SK-N-SH (cell line): Measurements from ENCODE around the gene ZNF697. TPM values are rescaled to one million over a fixed set of nuclear protein-coding genes. Genes with fewer than 3 reads are reported as not detected.

Experiments
- CTCF ChIA-PET: fragments of 300-600, 350-600 bp; formaldehyde crosslinking; extraction: SDS; loops from one replicate; lab custom pipeline; 2021; lab: Yijun Ruan, JAX
- POLR2A ChIA-PET: fragments of 350-600 bp; sonication (Branson Sonifier 250); formaldehyde crosslinking; extraction: SDS; loops from one replicate; lab custom pipeline; 2020; ENCODE audit warnings: antibody characterized with exemption, inconsistent platforms; lab: Yijun Ruan, JAX
- DNase-seq: peaks from one replicate; pipeline ENCODE4 v3.0.0; 2012
- H2AFZ ChIP-seq: fragments of 200-600 bp; sonication (generic); 2 replicates; pipeline ENCODE4 v1.8.1; 2016; ENCODE audit warnings: antibody characterized with exemption, mild to moderate bottlenecking, low read depth
- H3F3A ChIP-seq: fragments of 200-600 bp; sonication (generic); replicated peaks from 2 replicates; pipeline ENCODE3; 2016; ENCODE audit warnings: antibody characterized with exemption, mild to moderate bottlenecking; ENCODE audit not compliant: insufficient read depth
- H3K27ac ChIP-seq, 2 experiments: fragments of 200-500 bp in 1 of 2; fragments of 200-600 bp in 1 of 2; sonication (Bioruptor generic) in 1 of 2; sonication (generic), shearing (Covaris generic) in 1 of 2; 2 replicates each; pipeline versions ENCODE4 v1.5.1 to v1.6.1; 2014 to 2016; ENCODE audit warnings: low read depth in 2 of 2, inconsistent platforms in 1 of 2, low read length in 1 of 2, mild to moderate bottlenecking in 1 of 2, mixed read lengths in 1 of 2
- H3K27me3 ChIP-seq: fragments of 200-600 bp; sonication (generic), shearing (Covaris generic); 2 replicates; pipeline ENCODE4 v1.6.1; 2016; ENCODE audit warnings: mixed run types; ENCODE audit not compliant: insufficient read depth
- H3K36me3 ChIP-seq, 2 experiments: fragments of 200-500 bp in 1 of 2; fragments of 200-600 bp in 1 of 2; sonication (Bioruptor generic) in 1 of 2; sonication (generic) in 1 of 2; replicated peaks in 1 of 2; 2 replicates each; pipeline versions ENCODE3 to v1.5.1; 2014 to 2016; ENCODE audit warnings: low read length in 1 of 2, mild to moderate bottlenecking in 1 of 2; ENCODE audit not compliant: insufficient read depth in 2 of 2, control insufficient read depth in 1 of 2
- H3K4me1 ChIP-seq, 2 experiments: fragments of 200-500 bp in 1 of 2; fragments of 200-600 bp in 1 of 2; sonication (Bioruptor generic) in 1 of 2; sonication (generic), shearing (Covaris generic) in 1 of 2; 2 replicates each; pipeline versions ENCODE4 v1.5.1 to v1.6.1; 2014 to 2016; ENCODE audit warnings: low read depth in 1 of 2, low read length in 1 of 2, mixed run types in 1 of 2; ENCODE audit not compliant: insufficient read depth in 2 of 2, control insufficient read depth in 1 of 2
- H3K4me2 ChIP-seq: fragments of 200-600 bp; sonication (generic), shearing (Covaris generic); 2 replicates; pipeline ENCODE4 v1.6.1; 2017; ENCODE audit warnings: mixed run types
- H3K4me3 ChIP-seq, 2 experiments: fragments of 200-500 bp in 1 of 2; fragments of 200-600 bp in 1 of 2; sonication (Bioruptor generic) in 1 of 2; sonication (generic), shearing (Covaris generic) in 1 of 2; 2 replicates each; pipeline versions ENCODE4 v1.5.1 to v1.8.1; 2014 to 2016; ENCODE audit warnings: low read depth in 2 of 2, inconsistent platforms in 1 of 2, low read length in 1 of 2, mild to moderate bottlenecking in 1 of 2, mixed read lengths in 1 of 2, moderate library complexity in 1 of 2
- H3K79me2 ChIP-seq: fragments of 200-600 bp; sonication (generic); 2 replicates; pipeline ENCODE4 v1.8.1; 2017; ENCODE audit warnings: mild to moderate bottlenecking; ENCODE audit not compliant: insufficient read depth
- H3K9ac ChIP-seq: fragments of 200-600 bp; sonication (generic); 2 replicates; pipeline ENCODE4 v1.6.1; 2017; ENCODE audit warnings: mixed run types
- H3K9me2 ChIP-seq: fragments of 200-600 bp; sonication (generic); 2 replicates; pipeline ENCODE4 v1.6.1; 2017; ENCODE audit warnings: mixed run types
- H3K9me3 ChIP-seq: fragments of 200-600 bp; sonication (generic); 2 replicates; pipeline ENCODE4 v1.6.1; 2017; ENCODE audit warnings: mixed run types, mild to moderate bottlenecking, moderate library complexity
- H4K20me1 ChIP-seq: fragments of 200-600 bp; sonication (generic); 2 replicates; pipeline ENCODE4 v1.6.1; 2017; ENCODE audit warnings: mild to moderate bottlenecking, mixed run types; ENCODE audit not compliant: insufficient read depth
- CHD2 ChIP-seq: fragments of 150-350 bp; IDR thresholded peaks from 2 replicates; pipeline ENCODE4 v1.6.1; 2018; ENCODE audit warnings: low read length; ENCODE audit not compliant: partially characterized antibody
- ELF1 ChIP-seq: IDR thresholded peaks from 2 replicates; pipeline ENCODE4 v1.4.0; 2012
- EP300 ChIP-seq, 2 experiments: IDR thresholded peaks; 2 replicates each; pipeline versions ENCODE4 v1.4.0 to v1.6.1; 2012; ENCODE audit warnings: borderline replicate concordance in 1 of 2, low read depth in 1 of 2, low read length in 1 of 2
- EZH2phosphoT487 ChIP-seq: fragments of 200-600 bp; sonication (generic); IDR thresholded peaks from 2 replicates; pipeline ENCODE4 v1.6.1; 2017; ENCODE audit warnings: low read depth, mixed run types, mild to moderate bottlenecking, antibody characterized with exemption, moderate library complexity, borderline replicate concordance
- FOXJ3 ChIP-seq: sonication (generic); formaldehyde crosslinking; IDR thresholded peaks from 2 replicates; pipeline ENCODE4 v1.5.1; 2020; ENCODE audit warnings: mild to moderate bottlenecking, missing genetic modification reagents
- FOXM1 ChIP-seq: IDR thresholded peaks from 2 replicates; pipeline ENCODE4 v1.4.0; 2012; ENCODE audit warnings: low read depth, mild to moderate bottlenecking
- GABPA ChIP-seq: IDR thresholded peaks from 2 replicates; pipeline ENCODE4 v1.4.0; 2012; ENCODE audit warnings: low read depth, mild to moderate bottlenecking
- MEF2A ChIP-seq: IDR thresholded peaks from 2 replicates; pipeline ENCODE4 v1.4.0; 2012; ENCODE audit warnings: low read depth, borderline replicate concordance
- NFIC ChIP-seq: IDR thresholded peaks from 2 replicates; pipeline ENCODE4 v1.4.0; 2012; ENCODE audit warnings: borderline replicate concordance
- NRF1 ChIP-seq: IDR thresholded peaks from 2 replicates; pipeline ENCODE4 v1.6.1; 2012; ENCODE audit warnings: low read depth, mild to moderate bottlenecking, low read length
- POLR2AphosphoS5 ChIP-seq: IDR thresholded peaks from 2 replicates; pipeline ENCODE4 v1.6.1; 2012; ENCODE audit warnings: low read depth, low read length
- RAD21 ChIP-seq: IDR thresholded peaks from 2 replicates; pipeline ENCODE4 v1.6.1; 2012; ENCODE audit warnings: mild to moderate bottlenecking, low read length
- RCOR1 ChIP-seq: fragments of 150-350 bp; IDR thresholded peaks from 2 replicates; pipeline ENCODE4 v1.6.1; 2017; ENCODE audit warnings: antibody characterized with exemption, low read length
- SIN3A ChIP-seq: IDR thresholded peaks from 2 replicates; pipeline ENCODE4 v1.6.1; 2012; ENCODE audit warnings: low read depth, mild to moderate bottlenecking, low read length, moderate library complexity, borderline replicate concordance
- SMC3 ChIP-seq: IDR thresholded peaks from 2 replicates; pipeline ENCODE4 v1.6.1; 2012; ENCODE audit warnings: low read depth, low read length, improper control_type of control experiment
- TAF1 ChIP-seq: IDR thresholded peaks from 2 replicates; pipeline ENCODE4 v1.6.1; 2012; ENCODE audit warnings: low read depth, mild to moderate bottlenecking, low read length, moderate library complexity, borderline replicate concordance
- TEAD4 ChIP-seq: IDR thresholded peaks from 2 replicates; pipeline ENCODE4 v1.4.0; 2012; ENCODE audit warnings: mild to moderate bottlenecking, borderline replicate concordance; ENCODE audit not compliant: insufficient read depth
- YY1 ChIP-seq: IDR thresholded peaks from 2 replicates; pipeline ENCODE4 v1.4.0; 2012; ENCODE audit warnings: low read depth, mild to moderate bottlenecking
- WGBS: methylation state at CpG from one replicate; pipeline ENCODE4 v1.1.6; 2017; ENCODE audit warnings: low lambda C conversion rate; 5-methylcytosine and 5-hydroxymethylcytosine counted together
- polyA plus RNA-seq, 3 experiments: library from polyadenylated mRNA; depleted of rRNA; stranded (reverse); fragments of >200 nt; gene quantifications; 2 replicates each; pipeline ENCODE4 v1.2.3, GENCODE V29; 2012
- TF ChIP-seq, protein P1 (sequence below): fragments of 150-350 bp; IDR thresholded peaks from 2 replicates; pipeline ENCODE4 v1.6.1; 2016; ENCODE audit warnings: mild to moderate bottlenecking, low read depth, low read length
- TF ChIP-seq, protein P2 (sequence below): fragments of 200-600 bp; sonication (generic); IDR thresholded peaks from 2 replicates; pipeline ENCODE4 v1.6.1; 2017; ENCODE audit warnings: antibody characterized with exemption, mild to moderate bottlenecking, moderate library complexity

The ZNF697 gene
- polyA plus RNA-seq, 1 of the 3 experiments (the other 2 are of a cell fraction) = 3.4 TPM

GRCh38 chr1:119653135-119653838 is 5.2 kb upstream of the ZNF697 start:
- Histone ChIP-seq H2AFZ (no peak overlapping the region), H4K20me1 (no peaks in the 10 kb centered on the region), H3K4me3 (no peak overlapping the region), H3K9me2 (no peaks in the 10 kb centered on the region), H3F3A (peaks cover 8% of the 10 kb centered on the region), H3K27me3 (no peaks in the 10 kb centered on the region), H3K4me2 (no peak overlapping the region; the same call in 1 of the 2 replicates), H3K9me3 (no peaks in the 10 kb centered on the region), H3K79me2 (no peaks in the 10 kb centered on the region), H3K4me1 (no peaks in the 10 kb centered on the region; a peak in 1 of 4 replicates), H3K36me3 (no peaks in the 10 kb centered on the region), H3K27ac (peak overlapping the region in 1 of 2 experiments; percentile 55; a peak in 1 of 4 replicates), H3K9ac (no peak overlapping the region)
- POLR2A ChIA-PET = no interaction called here
- CTCF ChIA-PET = interaction anchor here (1.2 to 4.3 kb wide), 6 partner anchors 9 to 42 kb away, joined by 3 to 28 read pairs (median 4); no protein-coding TSS in a partner anchor
- TF ChIP-seq SMC3 (no peak), EP300 (IDR thresholded peaks at IDR 0.05; ENCODE audit: borderline replicate concordance in 1 of 2, low read depth in 1 of 2, low read length in 1 of 2) (no peak), RCOR1 (no peak), EZH2phosphoT487 (no peak), CHD2 (no peak), TAF1 (no peak), ELF1 (no peak)
- no peak for DNase-seq
- 79% methylated on average over 4 of the region's 4 CpGs for WGBS

GRCh38 chr1:119652587-119652986 is 4.5 kb upstream of the ZNF697 start:
- Histone ChIP-seq H3K4me2 (no peak overlapping the region), H3K27me3 (no peaks in the 10 kb centered on the region), H3F3A (peaks cover 8% of the 10 kb centered on the region), H3K4me3 (no peak overlapping the region), H3K27ac (no peak overlapping the region), H2AFZ (peak overlapping the region; percentile 21; the same call in 1 of the 2 replicates), H3K9me2 (no peaks in the 10 kb centered on the region), H3K79me2 (peaks cover 2% of the 10 kb centered on the region; the same call in 1 of the 2 replicates), H3K9me3 (no peaks in the 10 kb centered on the region), H3K4me1 (no peaks in the 10 kb centered on the region; a peak in 1 of 4 replicates), H3K36me3 (no peaks in the 10 kb centered on the region), H4K20me1 (no peaks in the 10 kb centered on the region), H3K9ac (no peak overlapping the region)
- POLR2A ChIA-PET = no interaction called here
- WGBS = 89% methylated on average over 4 of the region's 4 CpGs
- TF ChIP-seq SIN3A (no peak), GABPA (no peak), EZH2phosphoT487 (no peak), NFIC (no peak), TEAD4 (no peak), NRF1 (no peak), YY1 (no peak), FOXJ3 (no peak), MEF2A (no peak), RCOR1 (no peak), RAD21 (no peak), POLR2AphosphoS5 (no peak), FOXM1 (no peak), TAF1 (no peak)
- TF ChIP-seq, protein P1, sequence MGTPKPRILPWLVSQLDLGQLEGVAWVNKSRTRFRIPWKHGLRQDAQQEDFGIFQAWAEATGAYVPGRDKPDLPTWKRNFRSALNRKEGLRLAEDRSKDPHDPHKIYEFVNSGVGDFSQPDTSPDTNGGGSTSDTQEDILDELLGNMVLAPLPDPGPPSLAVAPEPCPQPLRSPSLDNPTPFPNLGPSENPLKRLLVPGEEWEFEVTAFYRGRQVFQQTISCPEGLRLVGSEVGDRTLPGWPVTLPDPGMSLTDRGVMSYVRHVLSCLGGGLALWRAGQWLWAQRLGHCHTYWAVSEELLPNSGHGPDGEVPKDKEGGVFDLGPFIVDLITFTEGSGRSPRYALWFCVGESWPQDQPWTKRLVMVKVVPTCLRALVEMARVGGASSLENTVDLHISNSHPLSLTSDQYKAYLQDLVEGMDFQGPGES = no peak
- TF ChIP-seq, protein P2, sequence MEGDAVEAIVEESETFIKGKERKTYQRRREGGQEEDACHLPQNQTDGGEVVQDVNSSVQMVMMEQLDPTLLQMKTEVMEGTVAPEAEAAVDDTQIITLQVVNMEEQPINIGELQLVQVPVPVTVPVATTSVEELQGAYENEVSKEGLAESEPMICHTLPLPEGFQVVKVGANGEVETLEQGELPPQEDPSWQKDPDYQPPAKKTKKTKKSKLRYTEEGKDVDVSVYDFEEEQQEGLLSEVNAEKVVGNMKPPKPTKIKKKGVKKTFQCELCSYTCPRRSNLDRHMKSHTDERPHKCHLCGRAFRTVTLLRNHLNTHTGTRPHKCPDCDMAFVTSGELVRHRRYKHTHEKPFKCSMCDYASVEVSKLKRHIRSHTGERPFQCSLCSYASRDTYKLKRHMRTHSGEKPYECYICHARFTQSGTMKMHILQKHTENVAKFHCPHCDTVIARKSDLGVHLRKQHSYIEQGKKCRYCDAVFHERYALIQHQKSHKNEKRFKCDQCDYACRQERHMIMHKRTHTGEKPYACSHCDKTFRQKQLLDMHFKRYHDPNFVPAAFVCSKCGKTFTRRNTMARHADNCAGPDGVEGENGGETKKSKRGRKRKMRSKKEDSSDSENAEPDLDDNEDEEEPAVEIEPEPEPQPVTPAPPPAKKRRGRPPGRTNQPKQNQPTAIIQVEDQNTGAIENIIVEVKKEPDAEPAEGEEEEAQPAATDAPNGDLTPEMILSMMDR = no peak
- no peak for DNase-seq
- CTCF ChIA-PET = interaction anchor here (1.2 to 4.3 kb wide), 5 partner anchors 9 to 41 kb away, joined by 4 to 28 read pairs (median 8); no protein-coding TSS in a partner anchor
